RWPE2 (cell line): ENCODE results near the gene FAM149A.
A peak's percentile ranks its signal among the peaks of the same experiment; 100 is the strongest.

Experiments used
- ATAC-seq: fragments of 200-7000 bp; cut with Tn5 transposase; 3 replicates; pipeline ENCODE4 v1.9.1; 2021; ENCODE audit warnings: low read depth
- DNase-seq: peaks from one replicate; pipeline ENCODE4 v3.0.0-alpha.2; 2020; ENCODE audit warnings: low spot score
- H3K27ac ChIP-seq: fragments of 450-650 bp; 2 replicates; pipeline ENCODE4 v1.5.1; 2017; ENCODE audit warnings: mild to moderate bottlenecking; ENCODE audit not compliant: poor library complexity, severe bottlenecking
- H3K27me3 ChIP-seq: fragments of 250-450 bp; sonication (Bioruptor Pico); 2 replicates; pipeline ENCODE4 v1.5.1; 2021; ENCODE audit warnings: mild to moderate bottlenecking, moderate library complexity; ENCODE audit not compliant: insufficient read depth, poor library complexity, severe bottlenecking
- H3K36me3 ChIP-seq: fragments of 250-450 bp; sonication (Bioruptor Pico); 2 replicates; pipeline ENCODE4 v1.5.1; 2020; ENCODE audit warnings: low read depth, mild to moderate bottlenecking, moderate library complexity
- H3K4me1 ChIP-seq: fragments of 250-450 bp; sonication (Bioruptor Pico); 2 replicates; pipeline ENCODE4 v1.5.1; 2021; ENCODE audit warnings: mild to moderate bottlenecking, moderate library complexity; ENCODE audit not compliant: insufficient read depth, poor library complexity, severe bottlenecking
- H3K4me3 ChIP-seq: fragments of 250-450 bp; sonication (Bioruptor Pico); 2 replicates; pipeline ENCODE4 v1.5.1; 2021; ENCODE audit warnings: mild to moderate bottlenecking, moderate library complexity; ENCODE audit not compliant: severe bottlenecking
- H3K9me3 ChIP-seq: fragments of 250-450 bp; sonication (Bioruptor Pico); 2 replicates; pipeline ENCODE4 v1.5.1; 2021; ENCODE audit warnings: mild to moderate bottlenecking, moderate library complexity; ENCODE audit not compliant: severe bottlenecking
- TF ChIP-seq, protein P1 (sequence below): fragments of 450-650 bp; IDR thresholded peaks from one replicate; pipeline ENCODE4 v1.5.1; 2017; ENCODE audit warnings: mild to moderate bottlenecking, moderate library complexity; ENCODE audit not compliant: poor library complexity, severe bottlenecking

The FAM149A gene

DNA sequence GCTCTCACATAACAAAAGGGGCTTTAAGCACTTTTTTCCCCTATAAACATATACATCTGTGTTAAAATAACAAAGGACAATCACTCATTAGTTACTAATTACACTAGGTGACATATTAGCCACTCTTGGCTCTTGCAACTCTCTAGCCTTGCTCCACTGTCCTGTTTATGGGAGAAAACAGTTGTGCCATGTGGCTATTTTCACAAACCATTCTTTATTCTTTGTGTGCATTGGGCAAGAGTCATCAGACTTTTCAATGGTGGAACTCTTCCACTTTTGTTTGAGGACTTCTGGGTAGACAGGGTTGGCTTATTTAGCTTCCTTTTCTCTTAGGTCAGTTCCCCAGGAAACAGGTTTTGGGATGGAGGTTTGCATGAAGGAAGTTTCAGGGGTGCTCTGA is 16.0 kb upstream of the FAM149A start:
- Histone ChIP-seq H3K9me3 (no peaks in the 10 kb centered on the region), H3K36me3 (no peaks in the 10 kb centered on the region), H3K4me1 (no peaks in the 10 kb centered on the region), H3K4me3 (no peak overlapping the region), H3K27me3 (no peaks in the 10 kb centered on the region), H3K27ac (no peak overlapping the region)
- no peak for ATAC-seq
- no peak for DNase-seq
- TF ChIP-seq, protein P1, sequence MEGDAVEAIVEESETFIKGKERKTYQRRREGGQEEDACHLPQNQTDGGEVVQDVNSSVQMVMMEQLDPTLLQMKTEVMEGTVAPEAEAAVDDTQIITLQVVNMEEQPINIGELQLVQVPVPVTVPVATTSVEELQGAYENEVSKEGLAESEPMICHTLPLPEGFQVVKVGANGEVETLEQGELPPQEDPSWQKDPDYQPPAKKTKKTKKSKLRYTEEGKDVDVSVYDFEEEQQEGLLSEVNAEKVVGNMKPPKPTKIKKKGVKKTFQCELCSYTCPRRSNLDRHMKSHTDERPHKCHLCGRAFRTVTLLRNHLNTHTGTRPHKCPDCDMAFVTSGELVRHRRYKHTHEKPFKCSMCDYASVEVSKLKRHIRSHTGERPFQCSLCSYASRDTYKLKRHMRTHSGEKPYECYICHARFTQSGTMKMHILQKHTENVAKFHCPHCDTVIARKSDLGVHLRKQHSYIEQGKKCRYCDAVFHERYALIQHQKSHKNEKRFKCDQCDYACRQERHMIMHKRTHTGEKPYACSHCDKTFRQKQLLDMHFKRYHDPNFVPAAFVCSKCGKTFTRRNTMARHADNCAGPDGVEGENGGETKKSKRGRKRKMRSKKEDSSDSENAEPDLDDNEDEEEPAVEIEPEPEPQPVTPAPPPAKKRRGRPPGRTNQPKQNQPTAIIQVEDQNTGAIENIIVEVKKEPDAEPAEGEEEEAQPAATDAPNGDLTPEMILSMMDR: no peak

DNA sequence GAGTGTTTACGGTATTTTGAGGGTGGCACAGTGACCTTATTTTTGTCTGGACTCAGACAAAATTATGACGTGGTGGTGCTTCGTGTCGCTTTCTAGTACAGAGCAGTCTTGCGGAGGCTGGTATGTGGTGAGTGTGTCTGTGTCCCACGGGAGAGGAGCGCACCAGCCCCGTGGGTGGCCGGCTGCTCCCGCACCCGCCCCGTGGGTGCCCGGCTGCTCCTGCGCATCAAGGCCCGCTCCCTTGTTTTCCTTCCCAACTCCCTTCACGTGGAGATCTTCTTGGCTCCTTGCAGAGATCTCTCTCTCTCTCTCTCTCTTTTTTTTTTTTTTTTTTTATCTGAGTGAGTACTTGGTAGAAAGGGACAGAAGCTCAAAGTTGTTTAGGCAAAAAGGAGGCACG is 12.2 kb upstream of the FAM149A start:
- Histone ChIP-seq H3K4me3 (no peak overlapping the region), H3K27me3 (no peaks in the 10 kb centered on the region), H3K36me3 (no peaks in the 10 kb centered on the region), H3K4me1 (no peaks in the 10 kb centered on the region), H3K9me3 (no peaks in the 10 kb centered on the region), H3K27ac (no peak overlapping the region)
- ATAC-seq (no peak), DNase-seq (no peak)
- TF ChIP-seq, protein P1: no peak

DNA sequence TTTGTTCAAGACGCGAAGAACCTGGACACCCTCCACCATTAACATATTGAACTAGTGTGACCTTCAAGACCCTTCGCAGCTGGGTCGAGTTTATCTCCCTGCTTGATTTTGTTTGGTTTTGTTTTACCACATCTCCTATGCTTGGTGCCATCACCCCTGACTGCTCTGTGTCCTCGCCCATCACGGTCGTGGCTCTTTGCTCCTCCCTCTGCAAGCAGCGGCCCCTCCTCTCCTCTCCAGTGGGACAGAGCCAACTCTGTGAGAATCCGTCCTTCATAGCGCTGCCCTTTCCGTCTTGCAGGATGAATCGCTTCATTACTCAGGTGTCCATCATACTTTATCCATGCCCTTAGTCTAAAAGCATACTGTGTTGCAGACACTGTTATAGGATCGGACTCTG is 9.1 kb upstream of the FAM149A start:
- H3K27ac ChIP-seq: no peak overlapping the region
- ATAC-seq (peak; percentile 49; the same call in 2 of the 3 replicates), DNase-seq (no peak)
- H3K4me1 ChIP-seq: no peaks in the 10 kb centered on the region
- no peaks in the 10 kb centered on the region for H3K36me3 ChIP-seq
- no peaks in the 10 kb centered on the region for H3K27me3 ChIP-seq
- no peak overlapping the region for H3K4me3 ChIP-seq
- no peaks in the 10 kb centered on the region for H3K9me3 ChIP-seq
- TF ChIP-seq, protein P1: no peak

DNA sequence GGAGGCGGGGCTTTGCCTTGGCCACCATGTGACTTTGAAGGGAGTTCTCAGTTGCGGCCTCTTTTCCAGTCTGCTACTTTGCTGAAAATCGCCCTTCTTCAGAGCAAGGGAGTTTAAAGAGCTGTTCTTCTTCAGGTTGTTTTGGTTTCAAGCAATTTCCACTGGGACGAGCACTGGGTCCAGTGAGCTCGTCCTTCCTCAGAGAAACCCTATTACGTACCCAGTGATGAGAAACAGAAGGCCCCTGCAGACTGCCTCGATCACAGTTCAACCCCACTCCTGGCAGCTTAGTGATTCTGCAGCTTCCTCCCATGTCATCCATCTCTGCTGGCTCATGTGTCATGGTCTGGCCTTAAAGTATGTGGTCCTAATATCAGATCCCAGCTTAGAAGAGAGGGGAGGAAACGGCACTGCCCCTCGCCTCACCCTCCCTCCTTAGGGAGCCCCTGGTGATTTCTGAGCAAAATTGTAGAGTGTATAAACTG is 7.8 kb upstream of the FAM149A start:
- TF ChIP-seq, protein P1: no peak
- DNase-seq (no peak), ATAC-seq (no peak)
- H3K27ac ChIP-seq: no peak overlapping the region
- no peak overlapping the region for H3K4me3 ChIP-seq
- no peaks in the 10 kb centered on the region for H3K36me3 ChIP-seq
- H3K27me3 ChIP-seq: no peaks in the 10 kb centered on the region
- no peaks in the 10 kb centered on the region for H3K9me3 ChIP-seq
- H3K4me1 ChIP-seq: no peaks in the 10 kb centered on the region

DNA sequence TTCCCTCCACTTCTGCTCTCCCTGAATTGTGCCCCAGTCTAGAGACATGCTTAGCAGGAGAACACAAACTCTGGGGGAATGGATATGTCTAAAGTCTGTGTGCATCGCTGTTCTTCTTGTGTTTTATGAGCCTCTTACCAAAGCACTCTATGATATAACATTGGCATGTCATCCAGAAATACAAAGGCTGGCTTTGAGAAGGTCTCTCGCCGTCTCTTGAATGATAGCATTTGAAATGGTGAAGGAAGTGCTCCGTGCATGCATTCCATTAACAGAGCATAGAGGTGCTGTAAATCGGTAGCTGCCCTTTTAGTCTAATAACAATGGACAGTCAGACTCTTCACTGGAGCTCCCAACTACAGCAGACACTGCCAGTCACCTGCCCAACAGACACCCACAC is 7.1 kb upstream of the FAM149A start:
- Histone ChIP-seq H3K4me3 (no peak overlapping the region), H3K27me3 (no peaks in the 10 kb centered on the region), H3K9me3 (no peaks in the 10 kb centered on the region), H3K4me1 (no peaks in the 10 kb centered on the region), H3K27ac (no peak overlapping the region), H3K36me3 (no peaks in the 10 kb centered on the region)
- ATAC-seq (no peak), DNase-seq (no peak)
- TF ChIP-seq, protein P1: no peak
